K562 (cell line): ENCODE data around the gene PCK2. TPM values are rescaled to one million over a fixed set of nuclear protein-coding genes. Genes with fewer than 3 reads are reported as not detected.

ENCODE experiments used
- ATF6 ChIP-seq: sonication (generic); formaldehyde crosslinking; IDR thresholded peaks from 2 replicates; pipeline ENCODE4 v1.4.0; 2020; ENCODE audit warnings: mild to moderate bottlenecking, missing genetic modification reagents
- BRD4 ChIP-seq: fragments of 200-600 bp; sonication (generic); IDR thresholded peaks from 2 replicates; pipeline ENCODE4 v1.6.1; 2017; ENCODE audit warnings: inconsistent platforms
- CBX8 ChIP-seq: fragments of 200-600 bp; sonication (generic); IDR thresholded peaks from 2 replicates; pipeline ENCODE4 v1.6.1; 2012; ENCODE audit warnings: borderline replicate concordance, mixed run types, low read depth, mild to moderate bottlenecking, moderate library complexity, mixed read lengths, low read length, control low read depth, inconsistent platforms; ENCODE audit not compliant: poor library complexity, severe bottlenecking; ENCODE audit errors: extremely low read depth
- DIDO1 ChIP-seq: fragments of 450-650 bp; IDR thresholded peaks from 2 replicates; pipeline ENCODE4 v1.6.1; 2016; ENCODE audit warnings: low read depth, missing biosample characterization, missing genetic modification characterization
- ELK3 ChIP-seq: fragments of 450-650 bp; formaldehyde crosslinking; IDR thresholded peaks from 2 replicates; pipeline ENCODE4 v1.4.0; 2020; ENCODE audit warnings: mild to moderate bottlenecking
- ETV1 ChIP-seq: fragments of 450-650 bp; conservative IDR thresholded peaks from 2 replicates; pipeline ENCODE4 v1.6.1; 2016; ENCODE audit warnings: missing genetic modification characterization, control low read depth, low read depth, missing compliant biosample characterization
- FOXJ3 ChIP-seq: sonication (generic); formaldehyde crosslinking; IDR thresholded peaks from 2 replicates; pipeline ENCODE4 v1.4.0; 2020; ENCODE audit warnings: mild to moderate bottlenecking, missing genetic modification reagents
- GABPB1 ChIP-seq: sonication (generic); formaldehyde crosslinking; IDR thresholded peaks from 2 replicates; pipeline ENCODE4 v1.8.0; 2022; ENCODE audit warnings: mild to moderate bottlenecking, missing genetic modification reagents
- HNRNPL ChIP-seq: fragments of 200-400 bp; formaldehyde crosslinking; IDR thresholded peaks from 2 replicates; pipeline ENCODE4 v1.6.1; 2017; ENCODE audit warnings: low read depth, mild to moderate bottlenecking, low read length
- NCOA4 ChIP-seq: fragments of 450-650 bp; IDR thresholded peaks from 2 replicates; pipeline ENCODE4 v1.6.1; 2018; ENCODE audit warnings: mild to moderate bottlenecking; ENCODE audit not compliant: partially characterized antibody
- NR3C1 ChIP-seq: sonication (generic); formaldehyde crosslinking; IDR thresholded peaks from 2 replicates; pipeline ENCODE4 v1.8.1; 2022; ENCODE audit warnings: missing genetic modification reagents
- PCBP2 ChIP-seq: fragments of 200-400 bp; formaldehyde crosslinking; IDR thresholded peaks from 2 replicates; pipeline ENCODE4 v1.6.1; 2018; ENCODE audit warnings: low read length, low read depth, mild to moderate bottlenecking, moderate library complexity; ENCODE audit not compliant: poor library complexity, severe bottlenecking
- RCOR1 ChIP-seq, 2 experiments: IDR thresholded peaks; 2 replicates each; pipeline ENCODE4 v1.6.1; 2012; ENCODE audit warnings: low read depth in 2 of 2, low read length in 2 of 2, borderline replicate concordance in 1 of 2, improper control_type of control experiment in 1 of 2
- TCF3 ChIP-seq: sonication (generic); formaldehyde crosslinking; IDR thresholded peaks from 2 replicates; pipeline ENCODE4 v1.4.0; 2020; ENCODE audit warnings: mild to moderate bottlenecking, missing genetic modification reagents
- TEAD1 ChIP-seq, 2 experiments: fragments of 450-650 bp in 1 of 2; sonication (generic) in 1 of 2; formaldehyde crosslinking; IDR thresholded peaks; 2 replicates each; pipeline versions ENCODE4 v1.4.0 to v1.8.0; 2020 to 2022; ENCODE audit warnings: mild to moderate bottlenecking in 2 of 2, missing genetic modification reagents in 1 of 2
- XRCC5 ChIP-seq: fragments of 200-400 bp; formaldehyde crosslinking; IDR thresholded peaks from 2 replicates; pipeline ENCODE4 v1.6.1; 2017; ENCODE audit warnings: low read depth, mild to moderate bottlenecking, low read length
- ZNF146 ChIP-seq: IDR thresholded peaks from one replicate; pipeline ENCODE4 v1.6.1; 2018; ENCODE audit warnings: missing compliant biosample characterization; ENCODE audit not compliant: unreplicated experiment
- ZNF445 ChIP-seq: fragments of 250-450 bp; sonication (Bioruptor Pico); IDR thresholded peaks from 2 replicates; pipeline ENCODE4 v1.4.0; 2020; ENCODE audit warnings: low read depth, mild to moderate bottlenecking, moderate library complexity
- ZNF695 ChIP-seq: fragments of 450-650 bp; formaldehyde crosslinking; IDR thresholded peaks from 2 replicates; pipeline ENCODE4 v1.4.0; 2020; ENCODE audit warnings: mild to moderate bottlenecking, moderate library complexity
- polyA plus RNA-seq, 8 experiments: library from polyadenylated mRNA; depleted of rRNA in 4 of 8; stranded (reverse) in 5 of 8; unstranded in 3 of 8; fragments of >200 nt; fragmentation: Nextera tagmentation in 2 of 8; fragmentation: Illumina TruSeq in 1 of 8; extraction: Ambion mirVana in 2 of 8; extraction: Trizol in 1 of 8; gene quantifications; 2 replicates each; pipeline versions ENCODE4 v1.2.1 to v1.2.3, GENCODE V29; 2011 to 2014; ENCODE audit warnings: inconsistent platforms in 1 of 8, missing spikeins in 1 of 8
- total RNA-seq, 7 experiments: library from RNA; depleted of rRNA in 6 of 7; stranded (reverse); fragments of >200 nt in 6 of 7; fragmentation: Illumina TruSeq in 2 of 7; extraction: Trizol in 2 of 7; gene quantifications; 2 replicates each; pipeline versions ENCODE4 v1.2.1 to v1.2.3, GENCODE V29; 2011 to 2021; ENCODE audit warnings: low replicate concordance in 1 of 7
- TF ChIP-seq, protein P1 (sequence below): fragments of 250-450 bp; sonication (Bioruptor Pico); IDR thresholded peaks from 2 replicates; pipeline ENCODE4 v1.4.0; 2020; ENCODE audit warnings: mild to moderate bottlenecking, moderate library complexity

The PCK2 gene
- total and polyA plus RNA-seq, 9 of the 15 experiments (the other 6 are each of a cell fraction or from before 2014, with no cell fraction given), result 3.3 to 60.9 (median 30.4) TPM

GRCh38 chr14:24113801-24114531 lies 19.9 kb downstream of the PCK2 start (continued):
- 0 out of 2 replicates have a peak, but pooled peaks have one; percentile 12 for TF ChIP-seq XRCC5
- no peak for TF ChIP-seq ELK3 (CRISPR knock-in tag)
- TF ChIP-seq ZNF445 (CRISPR knock-in tag), result no peak
- TF ChIP-seq DIDO1 (tag), result no peak
- TF ChIP-seq ZNF146 (CRISPR knock-in tag), result no peak
- no peak for TF ChIP-seq ZNF695 (CRISPR knock-in tag)
- TF ChIP-seq ATF6 (CRISPR knock-in tag), result no peak
- peak in 1 of 2 experiments; percentile 10; a peak in 1 of 4 replicates for TF ChIP-seq TEAD1 (CRISPR knock-in tag; IDR thresholded peaks at IDR 0.05)
- peak; percentile 37; the same call in 1 of the 2 replicates for TF ChIP-seq TCF3 (CRISPR knock-in tag)
- TF ChIP-seq HNRNPL, result no peak
- TF ChIP-seq FOXJ3 (CRISPR knock-in tag), result no peak
- TF ChIP-seq, protein P1, sequence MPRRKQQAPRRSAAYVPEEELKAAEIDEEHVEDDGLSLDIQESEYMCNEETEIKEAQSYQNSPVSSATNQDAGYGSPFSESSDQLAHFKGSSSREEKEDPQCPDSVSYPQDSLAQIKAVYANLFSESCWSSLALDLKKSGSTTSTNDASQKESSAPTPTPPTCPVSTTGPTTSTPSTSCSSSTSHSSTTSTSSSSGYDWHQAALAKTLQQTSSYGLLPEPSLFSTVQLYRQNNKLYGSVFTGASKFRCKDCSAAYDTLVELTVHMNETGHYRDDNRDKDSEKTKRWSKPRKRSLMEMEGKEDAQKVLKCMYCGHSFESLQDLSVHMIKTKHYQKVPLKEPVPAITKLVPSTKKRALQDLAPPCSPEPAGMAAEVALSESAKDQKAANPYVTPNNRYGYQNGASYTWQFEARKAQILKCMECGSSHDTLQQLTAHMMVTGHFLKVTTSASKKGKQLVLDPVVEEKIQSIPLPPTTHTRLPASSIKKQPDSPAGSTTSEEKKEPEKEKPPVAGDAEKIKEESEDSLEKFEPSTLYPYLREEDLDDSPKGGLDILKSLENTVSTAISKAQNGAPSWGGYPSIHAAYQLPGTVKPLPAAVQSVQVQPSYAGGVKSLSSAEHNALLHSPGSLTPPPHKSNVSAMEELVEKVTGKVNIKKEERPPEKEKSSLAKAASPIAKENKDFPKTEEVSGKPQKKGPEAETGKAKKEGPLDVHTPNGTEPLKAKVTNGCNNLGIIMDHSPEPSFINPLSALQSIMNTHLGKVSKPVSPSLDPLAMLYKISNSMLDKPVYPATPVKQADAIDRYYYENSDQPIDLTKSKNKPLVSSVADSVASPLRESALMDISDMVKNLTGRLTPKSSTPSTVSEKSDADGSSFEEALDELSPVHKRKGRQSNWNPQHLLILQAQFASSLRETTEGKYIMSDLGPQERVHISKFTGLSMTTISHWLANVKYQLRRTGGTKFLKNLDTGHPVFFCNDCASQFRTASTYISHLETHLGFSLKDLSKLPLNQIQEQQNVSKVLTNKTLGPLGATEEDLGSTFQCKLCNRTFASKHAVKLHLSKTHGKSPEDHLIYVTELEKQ (CRISPR knock-in tag), result no peak
- TF ChIP-seq NCOA4, result no peak
- TF ChIP-seq GABPB1 (CRISPR knock-in tag), result peak; percentile 70; the same call in 1 of the 2 replicates
- TF ChIP-seq PCBP2, result no peak
- TF ChIP-seq ETV1 (tag), result peak; percentile 94
- TF ChIP-seq CBX8, result no peak
- TF ChIP-seq NR3C1 (CRISPR knock-in tag), result no peak
- no peak for TF ChIP-seq RCOR1 (IDR thresholded peaks at IDR 0.05; ENCODE audit: borderline replicate concordance in 1 of 2, low read depth in 2 of 2, low read length in 2 of 2)
- TF ChIP-seq BRD4, result peak; percentile 56; the same call in 1 of the 2 replicates
